Endothelial cell (in vitro differentiated cells): ENCODE results near the gene CREBBP. TPM values are rescaled to one million over a fixed set of nuclear protein-coding genes. Genes with fewer than 3 reads are reported as not detected.

Experiments used
- DNase-seq: peaks from one replicate; pipeline ENCODE4 v3.0.0; 2021; ENCODE audit warnings: low spot score
- H3K27ac Mint-ChIP-seq: one replicate; pipeline ENCODE4 v1.8.0; 2021; ENCODE audit warnings: mixed read lengths, inconsistent platforms; ENCODE audit not compliant: unreplicated experiment
- H3K27me3 Mint-ChIP-seq: one replicate; pipeline ENCODE4 v1.8.0; 2021; ENCODE audit warnings: mild to moderate bottlenecking, moderate library complexity, mixed read lengths, inconsistent platforms; ENCODE audit not compliant: unreplicated experiment
- H3K36me3 Mint-ChIP-seq: one replicate; pipeline ENCODE4 v1.8.0; 2021; ENCODE audit warnings: mild to moderate bottlenecking, low read depth, mixed read lengths, inconsistent platforms; ENCODE audit not compliant: unreplicated experiment
- H3K4me1 Mint-ChIP-seq: one replicate; pipeline ENCODE4 v1.8.0; 2021; ENCODE audit warnings: mild to moderate bottlenecking, mixed read lengths, inconsistent platforms; ENCODE audit not compliant: unreplicated experiment
- H3K4me3 Mint-ChIP-seq: one replicate; pipeline ENCODE4 v1.8.0; 2021; ENCODE audit warnings: mild to moderate bottlenecking, mixed read lengths, inconsistent platforms; ENCODE audit not compliant: unreplicated experiment
- H3K9me3 Mint-ChIP-seq: one replicate; pipeline ENCODE4 v1.8.0; 2021; ENCODE audit warnings: mixed read lengths, inconsistent platforms; ENCODE audit not compliant: unreplicated experiment
- CTCF ChIP-seq: fragments of 200-600 bp; sonication (generic); IDR thresholded peaks from one replicate; pipeline ENCODE4 v1.5.0; 2021; ENCODE audit warnings: antibody characterized with exemption; ENCODE audit not compliant: unreplicated experiment
- total RNA-seq: library from RNA; stranded (reverse); fragmentation: NEBNext Ultra II Directional; extraction: Animal tissue kit (Norgen Biotek cat#: 25700); gene quantifications from one replicate; pipeline ENCODE4 v1.2.1, GENCODE V29; 2021; ENCODE audit not compliant: unreplicated experiment

CREBBP gene
- total RNA-seq, 1 donor from 2014 or later, result 66.3 TPM

- peaks cover 5% of the 10 kb centered on the region for H3K4me1 Mint-ChIP-seq
- peaks cover 4% of the 10 kb centered on the region for H3K27me3 Mint-ChIP-seq
- no peak for DNase-seq
- no peak overlapping the region for H3K4me3 Mint-ChIP-seq
- no peaks in the 10 kb centered on the region for H3K9me3 Mint-ChIP-seq
- no peak overlapping the region for H3K27ac Mint-ChIP-seq
- TF ChIP-seq CTCF, result no peak
- H3K36me3 Mint-ChIP-seq, result peaks cover 6% of the 10 kb centered on the region
These were observed 158.0 kb downstream of the CREBBP start for GRCh38 chr16:3722508-3722907.

DNA sequence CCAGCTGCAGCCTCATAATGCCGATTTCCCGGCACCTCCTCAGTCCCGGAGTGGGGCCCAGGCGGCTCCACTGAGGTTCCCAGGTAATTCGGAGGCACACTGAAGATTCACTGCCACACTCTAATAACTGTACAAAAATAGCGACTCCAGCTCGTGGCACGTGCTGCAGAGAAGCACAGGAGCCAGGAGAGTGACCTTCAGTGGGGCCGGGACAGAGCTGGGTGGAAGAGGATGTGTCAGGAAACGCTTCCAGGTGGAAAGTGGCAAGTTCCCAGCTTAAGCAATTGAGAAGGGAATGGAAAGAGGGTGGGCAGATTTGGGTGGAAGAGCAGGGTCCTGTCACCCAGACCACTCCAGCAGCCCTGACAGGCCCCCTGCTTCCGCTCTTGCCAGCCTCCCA, 160.1 kb downstream of the CREBBP start:
- no peak overlapping the region for H3K4me3 Mint-ChIP-seq
- no peak for DNase-seq
- H3K27me3 Mint-ChIP-seq, result peaks cover 4% of the 10 kb centered on the region
- TF ChIP-seq CTCF, result no peak
- no peaks in the 10 kb centered on the region for H3K36me3 Mint-ChIP-seq
- H3K9me3 Mint-ChIP-seq, result no peaks in the 10 kb centered on the region
- H3K4me1 Mint-ChIP-seq, result peaks cover 10% of the 10 kb centered on the region
- H3K27ac Mint-ChIP-seq, result no peak overlapping the region

DNA sequence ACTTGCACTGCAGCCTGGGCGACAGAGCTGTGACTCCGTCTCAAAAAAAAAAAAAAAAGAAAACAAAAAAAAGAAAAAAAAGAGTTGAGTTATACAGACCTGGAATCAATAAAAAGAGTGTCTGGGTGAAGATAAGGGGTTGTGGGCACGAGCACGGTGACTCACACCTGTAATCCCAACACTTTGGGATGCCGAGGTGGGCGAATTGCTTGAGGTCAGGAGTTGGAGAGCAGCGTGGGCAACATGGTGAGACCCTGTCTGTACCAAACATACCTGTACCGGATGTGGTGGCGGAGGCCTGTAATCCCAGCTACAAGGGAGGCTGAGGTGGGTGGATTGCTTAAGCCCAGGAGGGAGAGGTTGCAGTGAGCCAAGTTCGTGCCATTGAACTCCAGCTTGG, 161.9 kb downstream of the CREBBP start:
- TF ChIP-seq CTCF, result no peak
- Mint-ChIP-seq H3K27ac (no peak overlapping the region), H3K9me3 (no peaks in the 10 kb centered on the region), H3K4me3 (peak overlapping the region; percentile 82), H3K4me1 (peaks cover 16% of the 10 kb centered on the region), H3K36me3 (peaks cover 3% of the 10 kb centered on the region), H3K27me3 (peaks cover 7% of the 10 kb centered on the region)
- no peak for DNase-seq

GRCh38 chr16:3718019-3718391, 162.5 kb downstream of the CREBBP start:
- no peak for DNase-seq
- Mint-ChIP-seq H3K36me3 (peaks cover 3% of the 10 kb centered on the region), H3K4me1 (peaks cover 22% of the 10 kb centered on the region), H3K27ac (peak overlapping the region; percentile 70), H3K4me3 (peak overlapping the region; percentile 88), H3K9me3 (no peaks in the 10 kb centered on the region), H3K27me3 (peaks cover 7% of the 10 kb centered on the region)
- no peak for TF ChIP-seq CTCF

GRCh38 chr16:3717235-3718018, 163.1 kb downstream of the CREBBP start, which contains the start of gene TRAP1:
Gene TRAP1, minus strand, starts transcription at chr16:3717524. Its CDS starts 16 bp downstream, at chr16:3717508.
- peaks cover 3% of the 10 kb centered on the region for H3K36me3 Mint-ChIP-seq

More at GRCh38 chr16:3717235-3718018, 163.1 kb downstream of the CREBBP start, which contains the start of gene TRAP1:
- Mint-ChIP-seq H3K27me3 (peaks cover 7% of the 10 kb centered on the region), H3K4me1 (peaks cover 27% of the 10 kb centered on the region), H3K27ac (peak within 1 kb of the TSS; percentile 70), H3K9me3 (no peaks in the 10 kb centered on the region), H3K4me3 (peak within 1 kb of the TSS; percentile 96)
- peak; percentile 88 for DNase-seq
- TF ChIP-seq CTCF, result no peak
